NCI-H345 treated with DMSO at 0.1 percent for 48 hours (cell line): ENCODE measurements around the gene PITPNM1.
"Not testable (repeated sequence)": the region's sequence is repeated elsewhere in the genome, so short reads cannot be mapped to it uniquely, and the experiment has no call there.

Experiments
- DNase-seq: peaks from one replicate; lab custom pipeline; 2025; ENCODE audit not compliant: unreplicated experiment; lab: John Stamatoyannopoulos, UW

Gene PITPNM1

GRCh38 chr11:67523556-67524479 lies 18.7 kb upstream of the PITPNM1 start:
- no peak for DNase-seq

GRCh38 chr11:67522844-67523555 lies 17.8 kb upstream of the PITPNM1 start, which contains the start of gene CABP2:
Gene CABP2 (minus strand): TSS chr11:67523446. CDS start chr11:67523326, 120 bp downstream.
- DNase-seq, result no peak

GRCh38 chr11:67522338-67522737 lies 17.2 kb upstream of the PITPNM1 start:
- DNase-seq, result no peak

GRCh38 chr11:67521924-67522323 lies 16.8 kb upstream of the PITPNM1 start:
- DNase-seq, result no peak

- DNase-seq, result no peak
These were observed 16.0 kb upstream of the PITPNM1 start for GRCh38 chr11:67520856-67521824.

- DNase-seq, result no peak
These were observed 14.6 kb upstream of the PITPNM1 start for GRCh38 chr11:67519726-67520125.

GRCh38 chr11:67517784-67518552 lies 12.8 kb upstream of the PITPNM1 start:
- no peak for DNase-seq

- no peak for DNase-seq
These were observed 11.6 kb upstream of the PITPNM1 start for GRCh38 chr11:67516806-67517205.

GRCh38 chr11:67514116-67514515 lies 9.0 kb upstream of the PITPNM1 start:
- no peak for DNase-seq

- DNase-seq, result not testable (repeated sequence)
These were observed 6.4 kb upstream of the PITPNM1 start for GRCh38 chr11:67511558-67511957.

- DNase-seq, result no peak
These were observed 4.8 kb upstream of the PITPNM1 start for GRCh38 chr11:67510023-67510345.

- DNase-seq, result peak; percentile 92
These were observed 3.4 kb upstream of the PITPNM1 start for GRCh38 chr11:67508486-67509121.

- DNase-seq, result peak; percentile 98
These were observed 2.8 kb upstream of the PITPNM1 start, which contains the start of gene CDK2AP2 for GRCh38 chr11:67507864-67508485. Gene CDK2AP2 (minus strand): TSS chr11:67508162. CDS start chr11:67508082, 80 bp downstream.

GRCh38 chr11:67507242-67507863 lies 2.2 kb upstream of the PITPNM1 start:
- DNase-seq, result no peak

- DNase-seq, result no peak
These were observed 1.4 kb upstream of the PITPNM1 start for GRCh38 chr11:67506426-67507051.

GRCh38 chr11:67505605-67506396 lies 638 bp upstream of the PITPNM1 start:
- peak; percentile 81 for DNase-seq
